ENCODE results near the gene ADH1A.

DNA sequence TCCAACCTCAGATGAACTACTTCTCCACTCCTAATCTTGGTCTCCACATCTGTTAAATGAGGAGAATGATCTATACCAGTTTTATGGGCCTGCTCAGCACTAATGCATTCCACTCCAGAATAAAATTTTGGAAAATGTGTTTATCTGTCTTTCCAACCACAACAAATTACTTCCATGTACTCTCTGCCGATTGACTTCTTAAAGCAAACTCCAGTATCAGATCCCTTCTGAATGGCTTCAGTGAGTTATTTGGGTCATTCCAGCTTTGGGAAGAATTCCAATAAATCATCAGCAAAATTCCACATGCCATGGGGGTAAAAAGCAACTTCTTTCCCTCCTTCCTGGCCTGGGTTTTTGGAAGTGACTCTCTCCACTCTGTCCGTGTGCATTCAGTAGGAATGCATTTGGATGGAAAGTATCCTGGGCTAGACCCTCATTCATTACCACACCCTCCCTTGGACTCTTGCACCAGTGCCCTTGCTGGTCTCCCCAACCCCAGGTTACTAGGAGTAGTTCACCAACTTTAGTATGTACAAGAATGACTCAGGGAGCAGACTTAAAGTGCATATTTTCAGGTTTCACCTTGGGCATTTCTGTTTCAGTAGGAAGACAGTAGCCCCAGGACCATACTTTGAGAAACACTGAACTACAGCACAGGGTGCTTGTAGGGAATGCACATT is 56.3 kb downstream of the ADH1A start:
- TF ChIP-seq POLR2A (IDR thresholded peaks at IDR 0.05; ENCODE audit: low read length) (no peak), GATA1 (IDR thresholded peaks at IDR 0.05; ENCODE audit: low read depth, low read length) (no peak)

All from erythroblast (primary cell).